GM15510 (cell line): Measurements from ENCODE around the gene NFKB2.

Experiments
- POLR2A ChIP-seq: IDR thresholded peaks from 3 replicates; pipeline ENCODE4 v1.6.1; 2011; ENCODE audit warnings: borderline replicate concordance; ENCODE audit not compliant: insufficient read length; ENCODE audit errors: extremely low read depth

NFKB2 gene

DNA sequence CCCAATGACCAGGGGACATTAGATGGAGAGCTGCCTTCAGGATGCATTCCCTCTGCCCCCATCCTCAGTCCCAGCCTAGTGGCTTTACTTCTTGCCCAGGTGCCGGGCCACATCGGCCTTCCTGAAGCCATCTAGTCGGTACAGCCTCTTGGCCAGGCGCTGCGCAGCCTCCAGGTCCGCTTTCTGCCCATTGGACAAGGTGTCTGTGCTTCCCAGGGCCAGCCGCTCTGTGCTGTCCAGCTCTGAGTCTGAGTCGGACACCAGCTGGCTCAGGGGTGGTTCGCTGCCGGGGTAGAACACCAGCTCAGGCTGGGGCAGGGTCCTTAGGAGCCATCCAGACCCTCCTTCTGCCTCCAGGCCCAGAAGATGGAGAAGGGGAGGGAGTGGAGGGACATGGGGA lies 16.8 kb downstream of the NFKB2 start:
- TF ChIP-seq POLR2A = no peak

DNA sequence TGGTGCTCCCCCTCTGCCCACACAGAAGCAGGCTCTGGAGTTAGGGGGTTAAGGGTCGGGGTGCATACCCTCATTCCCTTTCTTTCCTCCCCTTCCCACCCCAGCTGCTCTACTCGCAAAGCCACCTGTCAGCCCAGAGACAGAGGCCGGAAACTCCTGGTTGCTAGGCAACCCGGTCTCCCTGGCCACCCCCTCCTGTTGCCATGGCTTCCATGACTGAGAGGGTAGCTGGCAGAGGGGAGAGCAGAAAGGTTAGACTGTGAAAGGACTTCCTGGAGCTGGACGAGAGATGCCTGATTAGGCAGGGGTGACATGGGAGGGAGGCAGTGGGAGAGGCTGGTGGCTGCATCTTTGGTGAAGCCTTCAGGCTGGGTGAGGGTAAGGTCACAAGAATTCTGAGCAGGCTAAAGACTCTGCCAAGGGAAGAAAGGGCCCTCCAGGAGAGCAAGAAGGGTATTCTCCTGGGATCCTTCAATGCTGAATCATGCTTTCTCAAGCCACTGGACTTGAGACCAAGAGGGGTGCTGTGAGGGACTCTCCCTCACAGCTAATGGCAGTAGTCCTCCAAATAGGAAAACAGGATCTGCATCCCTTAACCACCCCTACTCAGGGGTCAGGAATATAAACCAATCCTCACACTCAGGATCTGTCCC lies 17.7 kb downstream of the NFKB2 start:
- TF ChIP-seq POLR2A = no peak

DNA sequence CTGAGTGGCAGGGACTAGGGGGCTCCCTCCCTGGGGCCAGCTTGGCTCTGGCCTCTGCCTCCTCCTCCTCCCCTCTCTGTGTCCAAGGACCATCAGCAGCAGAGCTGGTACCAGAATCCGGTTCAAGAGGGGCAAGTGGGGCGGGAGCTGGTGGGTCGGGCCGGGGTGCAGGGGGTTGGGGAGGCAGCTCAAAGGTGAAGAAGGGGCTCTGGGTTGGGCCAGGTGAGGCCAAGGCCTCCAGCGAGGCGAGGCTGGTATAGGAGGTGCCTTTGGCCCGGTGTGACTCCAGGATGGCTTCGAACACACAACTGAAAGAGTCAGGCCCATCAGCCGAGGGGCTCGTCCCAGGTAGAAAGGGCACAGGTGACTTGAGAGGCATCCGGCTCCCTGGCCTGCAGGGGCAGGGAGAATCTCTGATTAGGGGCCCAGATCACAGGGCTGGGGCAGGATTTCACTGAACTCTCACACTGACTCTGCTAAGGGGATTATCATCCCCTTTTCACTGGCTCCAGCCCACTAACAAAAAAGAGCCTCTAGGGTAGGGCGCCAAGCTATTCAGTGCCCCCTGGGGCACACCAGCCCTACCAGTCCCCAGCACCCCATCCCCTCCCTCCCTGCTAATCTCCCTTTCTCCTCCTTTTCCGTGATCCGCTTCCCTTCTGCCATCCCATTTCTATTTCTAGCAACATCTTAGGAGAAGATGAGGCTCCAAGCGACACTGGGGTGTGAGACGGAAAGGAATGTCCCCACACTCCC lies 18.5 kb downstream of the NFKB2 start:
- TF ChIP-seq POLR2A = no peak

DNA sequence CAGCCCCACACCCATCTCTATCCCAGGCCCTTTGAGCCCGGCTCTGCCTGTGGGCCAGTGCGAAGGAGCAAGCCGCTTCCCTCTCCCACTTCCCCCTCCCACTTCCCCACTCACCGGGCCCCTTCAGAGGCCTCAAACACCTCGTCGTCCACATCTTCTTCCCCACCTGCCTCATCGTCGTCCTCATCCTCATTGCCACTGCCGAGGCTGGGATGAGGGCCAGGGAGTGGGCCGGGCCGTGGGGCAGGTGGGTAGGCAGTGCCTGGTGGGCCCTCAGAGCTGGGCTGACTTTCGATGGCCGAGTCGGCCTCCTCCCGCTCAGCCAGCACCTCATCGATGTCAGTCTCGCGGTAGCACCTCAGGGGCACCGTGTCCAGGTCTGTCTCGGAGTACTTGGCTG lies 19.2 kb downstream of the NFKB2 start:
- no peak for TF ChIP-seq POLR2A

DNA sequence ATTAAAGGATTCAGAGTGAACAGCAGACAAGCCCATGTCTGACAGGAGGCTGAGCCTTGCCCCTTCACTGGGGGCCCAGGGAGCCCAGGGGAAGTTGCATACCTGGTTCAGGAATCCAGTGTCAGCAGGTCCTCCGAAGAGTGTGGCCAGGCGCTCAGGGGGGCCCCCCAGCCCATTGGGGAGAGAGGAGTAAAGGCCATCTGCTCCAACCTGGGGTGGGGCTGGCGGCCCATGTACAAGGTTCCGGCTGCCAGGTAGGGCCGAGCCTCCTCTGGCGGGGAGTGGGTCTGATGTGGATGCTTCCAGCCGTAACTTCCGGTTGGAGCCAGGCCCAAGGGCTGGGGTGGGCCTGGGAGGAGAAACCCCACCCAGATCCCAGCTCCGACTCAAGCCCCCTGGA lies 20.8 kb downstream of the NFKB2 start:
- TF ChIP-seq POLR2A = no peak

DNA sequence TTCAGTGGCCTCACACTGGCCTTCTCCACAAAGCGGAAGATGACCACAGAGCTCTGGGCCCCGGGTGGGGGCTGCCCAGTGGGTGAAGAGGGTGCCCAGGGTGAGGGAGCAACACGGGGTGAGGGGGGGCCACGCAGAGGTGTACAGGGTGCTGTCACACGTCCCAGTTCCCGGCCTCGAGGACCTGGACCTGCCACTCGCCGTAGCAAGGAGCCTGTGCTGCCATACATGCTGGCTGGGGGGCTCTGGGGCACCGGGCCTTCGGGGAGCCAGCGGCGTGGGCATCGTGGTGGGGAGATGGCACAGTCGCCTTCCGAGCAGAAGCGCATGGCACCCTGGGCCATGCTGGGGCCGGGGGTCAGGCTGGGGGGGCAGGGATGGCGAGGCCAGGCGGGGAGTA lies 21.2 kb downstream of the NFKB2 start:
- TF ChIP-seq POLR2A = no peak

DNA sequence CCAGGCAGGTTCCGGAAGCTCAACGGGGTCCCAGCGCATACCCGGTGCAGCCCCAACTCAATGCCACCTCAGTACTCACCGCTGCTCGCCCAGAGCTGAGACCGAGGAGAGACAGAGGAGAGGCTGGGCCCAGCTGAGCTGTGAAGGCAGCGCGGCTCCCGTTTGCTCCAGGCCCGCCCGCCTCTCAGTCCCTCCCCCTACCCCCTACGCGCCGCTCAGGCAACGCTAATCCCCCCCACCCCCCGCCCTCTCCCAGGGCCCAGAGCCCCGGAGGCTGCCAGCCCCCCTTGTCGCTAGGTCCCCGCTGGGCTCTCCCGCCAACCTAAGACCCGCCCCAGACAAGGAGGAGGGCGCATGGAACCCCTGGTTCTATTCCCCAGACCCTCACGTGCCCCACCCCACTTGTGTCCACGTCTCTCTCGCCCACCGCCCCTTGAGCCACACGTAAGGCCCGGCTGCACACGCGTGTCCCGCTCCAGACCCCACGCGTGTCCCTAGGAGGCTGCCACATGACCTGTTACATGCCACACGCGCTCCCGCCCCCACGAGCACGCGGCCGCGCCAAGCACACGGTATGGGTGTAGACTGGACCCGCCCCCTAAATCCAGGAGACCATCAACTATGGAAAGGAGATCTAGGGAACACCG lies 23.2 kb downstream of the NFKB2 start, which contains the start of gene PSD:
TSS of gene PSD (minus strand) at position 164 of the 647 bp plus-strand sequence. CDS start 1,747 bp downstream, outside the sequence.
- TF ChIP-seq POLR2A = no peak

DNA sequence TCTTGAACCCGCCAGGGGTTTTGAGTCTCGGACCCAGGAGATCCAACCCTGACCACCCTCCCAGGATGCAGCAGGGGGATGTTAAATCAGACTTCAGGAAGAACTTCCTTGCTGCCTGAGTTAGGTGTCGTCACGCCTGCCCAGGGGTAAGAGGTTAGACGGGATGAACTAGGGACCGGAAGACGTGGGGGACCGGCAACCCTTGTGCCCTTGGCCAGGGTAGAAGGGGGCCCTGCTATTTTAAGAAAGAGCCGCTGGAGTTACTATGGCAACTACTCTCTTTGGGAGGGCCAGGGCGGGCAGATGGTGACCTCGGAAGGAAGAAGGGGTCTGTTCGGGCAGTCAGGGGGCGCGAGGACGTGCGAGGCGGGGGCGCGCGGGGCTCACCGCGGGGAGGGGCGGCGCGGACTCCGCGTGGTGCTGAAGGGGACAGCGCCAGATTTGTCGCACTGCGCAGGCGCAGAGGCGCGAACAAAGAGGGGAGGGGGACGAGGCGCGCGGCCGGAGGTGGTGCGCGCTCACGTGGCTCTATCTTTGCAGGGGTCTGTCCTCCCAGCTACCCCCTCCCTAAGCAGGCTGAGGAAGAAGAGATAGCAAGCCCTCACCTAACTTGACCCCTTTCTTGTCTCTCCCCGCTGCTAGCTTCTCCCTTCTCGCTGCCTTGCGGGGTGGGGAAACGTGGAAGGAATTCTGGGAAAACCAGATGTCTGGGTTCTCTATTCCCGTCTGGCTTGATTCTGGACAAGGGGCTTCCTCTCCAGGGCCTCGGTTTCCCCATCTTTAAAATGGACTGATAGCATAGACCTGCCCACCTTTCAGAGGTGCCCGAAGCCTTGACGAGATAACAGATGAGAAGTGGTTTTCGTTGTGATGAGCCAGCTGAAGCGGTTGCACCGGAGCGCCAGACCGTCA lies 24.0 kb downstream of the NFKB2 start:
- no peak for TF ChIP-seq POLR2A

DNA sequence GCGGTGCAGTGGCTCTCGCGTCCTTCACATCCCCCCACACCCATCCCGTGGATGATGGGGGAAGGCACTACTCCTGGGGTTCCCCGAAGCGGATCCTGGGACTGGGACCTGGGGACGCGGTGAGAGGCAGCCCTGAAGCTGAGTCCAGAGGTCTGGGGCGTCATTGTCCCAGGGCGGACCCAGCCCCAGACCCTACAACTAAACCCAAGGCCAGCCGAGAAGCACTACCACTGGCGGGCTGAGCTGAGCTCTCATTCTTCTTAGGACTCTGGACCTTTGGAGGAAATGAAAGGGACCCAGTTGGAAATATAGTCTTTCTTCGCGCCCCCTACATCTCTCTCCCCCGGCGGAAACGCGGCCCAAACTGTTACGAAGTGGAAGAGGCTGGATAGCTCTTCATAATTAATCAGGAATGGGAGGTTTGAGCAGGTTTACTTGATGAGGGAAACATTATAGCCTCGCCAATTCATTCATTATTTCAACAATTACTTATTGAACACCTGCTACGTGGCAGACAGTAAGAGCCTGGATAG lies 24.7 kb downstream of the NFKB2 start:
- TF ChIP-seq POLR2A = no peak

DNA sequence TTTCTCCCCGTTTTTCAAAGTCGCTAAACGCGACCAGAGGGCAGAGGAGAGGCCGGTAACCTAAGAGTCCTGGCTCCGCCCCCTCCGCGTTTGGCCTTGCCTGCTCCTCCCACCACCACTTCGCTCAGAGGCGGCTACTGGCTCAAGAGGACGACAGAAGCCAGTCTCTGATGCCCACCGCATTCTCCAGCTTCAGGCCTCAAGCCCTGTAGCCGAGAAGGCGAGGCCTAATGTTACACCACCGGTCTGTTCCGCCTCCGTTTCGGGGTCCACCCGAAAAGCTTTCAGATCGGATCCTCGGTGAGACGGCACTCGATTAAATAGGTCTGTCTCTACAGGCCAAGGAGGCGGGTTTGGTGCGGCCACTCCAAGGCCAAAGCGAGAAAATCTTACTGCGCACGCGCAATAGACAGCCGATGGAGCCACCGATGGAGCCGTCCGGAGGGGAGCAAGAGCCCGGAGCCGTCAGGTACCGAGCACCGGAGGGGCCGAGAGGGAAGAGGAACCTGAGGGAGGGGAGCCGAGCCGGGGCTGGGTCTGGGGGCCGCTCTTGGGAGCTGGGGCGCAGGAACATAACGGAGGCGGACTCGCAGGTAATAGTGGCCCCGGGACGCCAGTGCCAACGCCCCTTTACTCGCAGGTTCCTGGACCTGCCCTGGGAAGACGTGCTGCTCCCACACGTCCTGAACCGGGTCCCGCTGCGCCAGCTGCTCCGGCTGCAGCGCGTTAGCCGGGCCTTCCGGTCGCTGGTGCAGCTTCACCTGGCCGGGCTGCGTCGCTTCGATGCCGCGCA lies 25.4 kb downstream of the NFKB2 start, which contains the start of gene FBXL15:
TSS of gene FBXL15 (plus strand) at position 123 of the 793 bp plus-strand sequence. CDS start at position 417, 294 bp downstream.
- peak; percentile 37 for TF ChIP-seq POLR2A

DNA sequence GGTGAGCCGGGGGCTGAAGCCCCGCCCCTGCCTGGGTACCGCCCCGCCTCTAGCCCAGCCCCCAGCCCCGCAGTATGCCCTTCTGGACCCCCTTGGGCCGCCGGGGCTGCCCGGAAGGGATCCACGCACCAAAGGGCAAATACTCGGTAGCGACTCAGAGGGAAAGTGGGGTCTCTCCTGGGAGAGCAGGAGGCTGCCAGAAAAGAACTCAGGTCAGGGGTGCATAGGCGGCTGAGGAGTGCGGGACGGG lies 25.9 kb downstream of the NFKB2 start:
- no peak for TF ChIP-seq POLR2A

DNA sequence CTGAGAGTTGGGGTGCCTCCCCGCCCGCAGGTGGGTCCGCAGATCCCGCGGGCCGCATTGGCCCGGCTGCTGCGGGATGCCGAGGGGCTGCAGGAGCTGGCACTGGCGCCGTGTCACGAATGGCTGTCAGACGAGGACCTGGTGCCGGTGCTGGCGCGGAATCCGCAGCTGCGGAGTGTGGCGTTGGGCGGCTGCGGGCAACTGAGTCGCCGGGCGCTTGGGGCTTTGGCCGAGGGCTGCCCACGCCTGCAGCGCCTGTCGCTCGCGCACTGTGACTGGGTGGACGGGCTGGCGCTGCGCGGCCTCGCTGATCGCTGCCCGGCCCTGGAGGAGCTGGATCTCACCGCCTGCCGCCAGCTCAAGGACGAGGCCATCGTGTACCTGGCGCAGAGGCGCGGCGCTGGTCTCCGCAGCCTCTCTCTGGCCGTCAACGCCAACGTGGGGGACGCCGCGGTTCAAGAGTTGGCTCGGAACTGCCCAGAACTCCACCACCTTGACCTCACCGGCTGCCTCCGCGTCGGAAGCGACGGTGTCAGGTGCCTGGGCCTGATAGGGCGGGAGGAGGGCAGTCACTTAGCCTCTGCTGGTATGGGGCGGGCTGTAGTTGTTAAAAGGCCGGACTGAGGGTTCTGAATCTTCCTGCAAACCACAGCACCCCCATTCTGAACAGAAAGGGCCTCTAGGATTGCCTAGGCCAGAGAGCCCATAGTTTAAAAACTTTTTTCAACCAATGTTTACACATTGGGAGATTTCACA lies 26.4 kb downstream of the NFKB2 start:
- no peak for TF ChIP-seq POLR2A

DNA sequence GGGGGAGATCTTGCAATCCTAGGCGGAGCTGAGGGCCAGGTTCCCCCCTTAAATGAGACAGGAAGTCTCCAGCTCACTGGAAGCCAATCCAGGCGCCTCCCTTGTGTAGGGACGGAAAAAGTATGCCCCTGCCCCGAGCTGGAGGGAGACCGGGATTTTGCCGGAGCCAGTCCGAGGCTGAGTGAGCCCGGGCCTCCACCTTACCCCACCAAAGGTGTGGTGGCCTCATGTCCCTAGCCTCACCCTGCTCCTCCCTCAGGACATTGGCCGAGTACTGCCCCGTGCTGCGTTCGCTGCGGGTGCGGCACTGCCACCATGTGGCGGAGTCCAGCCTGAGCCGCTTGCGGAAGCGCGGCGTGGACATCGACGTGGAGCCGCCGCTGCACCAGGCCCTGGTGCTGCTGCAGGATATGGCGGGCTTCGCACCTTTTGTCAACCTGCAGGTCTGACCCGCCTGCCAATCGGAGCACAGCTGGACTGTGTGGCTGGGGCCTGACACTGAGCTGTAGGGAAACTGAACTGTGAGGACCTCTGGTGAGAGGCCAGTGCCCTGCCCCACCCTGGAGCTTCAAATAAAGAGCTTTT lies 27.1 kb downstream of the NFKB2 start:
- peak; percentile 56 for TF ChIP-seq POLR2A

DNA sequence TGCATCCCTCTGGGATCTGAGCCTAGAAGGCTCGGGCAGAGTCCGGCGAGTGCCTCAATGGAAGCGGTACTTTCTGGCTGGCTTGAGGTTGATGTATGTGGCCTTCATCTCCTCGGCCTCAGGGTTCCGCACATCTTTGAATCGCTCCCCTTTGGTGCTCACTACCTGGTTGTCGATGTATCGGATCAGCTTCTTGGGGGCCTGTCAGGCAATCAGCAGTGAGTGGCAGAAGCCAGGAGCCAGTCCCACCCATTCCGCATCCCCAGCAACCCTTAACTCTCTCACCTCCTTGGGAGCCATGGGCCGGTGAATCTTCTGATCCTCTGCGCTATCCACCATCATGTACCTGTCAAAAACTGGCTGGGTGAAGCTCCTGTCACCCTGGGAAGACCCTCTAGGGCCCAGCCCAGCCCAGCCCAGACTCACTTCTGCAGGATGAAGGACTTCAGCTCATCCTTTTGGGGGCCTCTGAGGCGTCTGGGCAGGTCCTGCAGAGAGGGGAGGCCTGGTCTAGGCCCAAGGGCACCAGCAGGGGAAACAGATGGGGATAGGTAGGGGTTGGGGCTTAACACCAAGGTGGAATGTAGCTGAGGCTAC lies 28.0 kb downstream of the NFKB2 start:
- TF ChIP-seq POLR2A = no peak
